Measurements from ENCODE around the gene TEX264. TPM values are rescaled to one million over a fixed set of nuclear protein-coding genes. Genes with fewer than 3 reads are reported as not detected.

Gene TEX264
- total and polyA plus RNA-seq, 2 experiments from 2014 or later = 10.0 to 13.3 TPM

GRCh38 chr3:51668756-51669155 lies 2.3 kb upstream of the TEX264 start:
- H3K9me2 ChIP-seq (ENCODE audit: insufficient read depth) = no peaks in the 10 kb centered on the region
- H3K4me3 ChIP-seq = no peak overlapping the region
- no peaks in the 10 kb centered on the region for H3K79me2 ChIP-seq (replicated peaks; ENCODE audit: insufficient read depth)
- Mint-ChIP-seq H3K27me3 (ENCODE audit: insufficient read depth, low read depth, poor library complexity) (peaks cover 21% of the 10 kb centered on the region), H3K4me3 (peak overlapping the region; percentile 15; the same call in 1 of the 3 replicates), H3K4me1 (peaks cover 38% of the 10 kb centered on the region), H3K27ac (peak overlapping the region; percentile 75), H3K9me3 (no peaks in the 10 kb centered on the region; the same call in 2 of the 3 replicates), H3K36me3 (ENCODE audit: low read depth) (no peaks in the 10 kb centered on the region; the same call in 2 of the 3 replicates)
- ATAC-seq (no peak), DNase-seq (ENCODE audit: low spot score) (no peak)
- no peaks in the 10 kb centered on the region for H4K20me1 ChIP-seq (replicated peaks; ENCODE audit: insufficient read depth)
- peaks cover 13% of the 10 kb centered on the region; the same call in 1 of the 2 replicates for H3F3A ChIP-seq (replicated peaks; ENCODE audit: low read depth)
- peaks cover 15% of the 10 kb centered on the region for H3K4me1 ChIP-seq (ENCODE audit: insufficient read depth)
- no peak for TF ChIP-seq ZNF331 (CRISPR knock-in tag; IDR thresholded peaks at IDR 0.05; ENCODE audit: low read depth)
- no peak for TF ChIP-seq EZH2phosphoT487 (IDR thresholded peaks at IDR 0.05; ENCODE audit: unreplicated experiment)
- no peak for TF ChIP-seq CREB1 (CRISPR knock-in tag; IDR thresholded peaks at IDR 0.05; ENCODE audit: low read depth)
- no peak for TF ChIP-seq ETS1 (IDR thresholded peaks at IDR 0.05)
- no peak for TF ChIP-seq POLR2AphosphoS5 (IDR thresholded peaks at IDR 0.05; ENCODE audit: low read depth)
- TF ChIP-seq REST (IDR thresholded peaks at IDR 0.05; ENCODE audit: unreplicated experiment) = no peak
- TF ChIP-seq, protein P1, sequence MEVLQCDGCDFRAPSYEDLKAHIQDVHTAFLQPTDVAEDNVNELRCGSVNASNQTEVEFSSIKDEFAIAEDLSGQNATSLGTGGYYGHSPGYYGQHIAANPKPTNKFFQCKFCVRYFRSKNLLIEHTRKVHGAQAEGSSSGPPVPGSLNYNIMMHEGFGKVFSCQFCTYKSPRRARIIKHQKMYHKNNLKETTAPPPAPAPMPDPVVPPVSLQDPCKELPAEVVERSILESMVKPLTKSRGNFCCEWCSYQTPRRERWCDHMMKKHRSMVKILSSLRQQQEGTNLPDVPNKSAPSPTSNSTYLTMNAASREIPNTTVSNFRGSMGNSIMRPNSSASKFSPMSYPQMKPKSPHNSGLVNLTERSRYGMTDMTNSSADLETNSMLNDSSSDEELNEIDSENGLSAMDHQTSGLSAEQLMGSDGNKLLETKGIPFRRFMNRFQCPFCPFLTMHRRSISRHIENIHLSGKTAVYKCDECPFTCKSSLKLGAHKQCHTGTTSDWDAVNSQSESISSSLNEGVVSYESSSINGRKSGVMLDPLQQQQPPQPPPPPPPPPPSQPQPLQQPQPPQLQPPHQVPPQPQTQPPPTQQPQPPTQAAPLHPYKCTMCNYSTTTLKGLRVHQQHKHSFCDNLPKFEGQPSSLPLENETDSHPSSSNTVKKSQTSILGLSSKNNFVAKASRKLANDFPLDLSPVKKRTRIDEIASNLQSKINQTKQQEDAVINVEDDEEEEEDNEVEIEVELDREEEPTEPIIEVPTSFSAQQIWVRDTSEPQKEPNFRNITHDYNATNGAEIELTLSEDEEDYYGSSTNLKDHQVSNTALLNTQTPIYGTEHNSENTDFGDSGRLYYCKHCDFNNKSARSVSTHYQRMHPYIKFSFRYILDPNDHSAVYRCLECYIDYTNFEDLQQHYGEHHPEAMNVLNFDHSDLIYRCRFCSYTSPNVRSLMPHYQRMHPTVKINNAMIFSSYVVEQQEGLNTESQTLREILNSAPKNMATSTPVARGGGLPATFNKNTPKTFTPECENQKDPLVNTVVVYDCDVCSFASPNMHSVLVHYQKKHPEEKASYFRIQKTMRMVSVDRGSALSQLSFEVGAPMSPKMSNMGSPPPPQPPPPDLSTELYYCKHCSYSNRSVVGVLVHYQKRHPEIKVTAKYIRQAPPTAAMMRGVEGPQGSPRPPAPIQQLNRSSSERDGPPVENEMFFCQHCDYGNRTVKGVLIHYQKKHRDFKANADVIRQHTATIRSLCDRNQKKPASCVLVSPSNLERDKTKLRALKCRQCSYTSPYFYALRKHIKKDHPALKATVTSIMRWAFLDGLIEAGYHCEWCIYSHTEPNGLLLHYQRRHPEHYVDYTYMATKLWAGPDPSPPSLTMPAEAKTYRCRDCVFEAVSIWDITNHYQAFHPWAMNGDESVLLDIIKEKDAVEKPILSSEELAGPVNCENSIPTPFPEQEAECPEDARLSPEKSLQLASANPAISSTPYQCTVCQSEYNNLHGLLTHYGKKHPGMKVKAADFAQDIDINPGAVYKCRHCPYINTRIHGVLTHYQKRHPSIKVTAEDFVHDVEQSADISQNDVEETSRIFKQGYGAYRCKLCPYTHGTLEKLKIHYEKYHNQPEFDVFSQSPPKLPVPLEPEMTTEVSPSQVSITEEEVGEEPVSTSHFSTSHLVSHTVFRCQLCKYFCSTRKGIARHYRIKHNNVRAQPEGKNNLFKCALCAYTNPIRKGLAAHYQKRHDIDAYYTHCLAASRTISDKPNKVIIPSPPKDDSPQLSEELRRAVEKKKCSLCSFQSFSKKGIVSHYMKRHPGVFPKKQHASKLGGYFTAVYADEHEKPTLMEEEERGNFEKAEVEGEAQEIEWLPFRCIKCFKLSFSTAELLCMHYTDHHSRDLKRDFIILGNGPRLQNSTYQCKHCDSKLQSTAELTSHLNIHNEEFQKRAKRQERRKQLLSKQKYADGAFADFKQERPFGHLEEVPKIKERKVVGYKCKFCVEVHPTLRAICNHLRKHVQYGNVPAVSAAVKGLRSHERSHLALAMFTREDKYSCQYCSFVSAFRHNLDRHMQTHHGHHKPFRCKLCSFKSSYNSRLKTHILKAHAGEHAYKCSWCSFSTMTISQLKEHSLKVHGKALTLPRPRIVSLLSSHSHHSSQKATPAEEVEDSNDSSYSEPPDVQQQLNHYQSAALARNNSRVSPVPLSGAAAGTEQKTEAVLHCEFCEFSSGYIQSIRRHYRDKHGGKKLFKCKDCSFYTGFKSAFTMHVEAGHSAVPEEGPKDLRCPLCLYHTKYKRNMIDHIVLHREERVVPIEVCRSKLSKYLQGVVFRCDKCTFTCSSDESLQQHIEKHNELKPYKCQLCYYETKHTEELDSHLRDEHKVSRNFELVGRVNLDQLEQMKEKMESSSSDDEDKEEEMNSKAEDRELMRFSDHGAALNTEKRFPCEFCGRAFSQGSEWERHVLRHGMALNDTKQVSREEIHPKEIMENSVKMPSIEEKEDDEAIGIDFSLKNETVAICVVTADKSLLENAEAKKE (CRISPR knock-in tag; IDR thresholded peaks at IDR 0.05) = no peak
- no peak for TF ChIP-seq JUNB (IDR thresholded peaks at IDR 0.05; ENCODE audit: unreplicated experiment)
- TF ChIP-seq ZNF114 (CRISPR knock-in tag; IDR thresholded peaks at IDR 0.05) = no peak
- TF ChIP-seq CTCF (conservative IDR thresholded peaks at IDR 0.05; ENCODE audit: low read depth in 2 of 2) = no peak
- TF ChIP-seq EZH2 (IDR thresholded peaks at IDR 0.05; ENCODE audit: low read depth, unreplicated experiment) = no peak
- no peak for TF ChIP-seq STAT1 (IDR thresholded peaks at IDR 0.05; ENCODE audit: unreplicated experiment)
- TF ChIP-seq NANOG (IDR thresholded peaks at IDR 0.05; ENCODE audit: borderline replicate concordance) = no peak
- H3K27ac ChIP-seq (ENCODE audit: low read depth) = no peak overlapping the region
- H3K27me3 ChIP-seq (ENCODE audit: insufficient read depth) = no peaks in the 10 kb centered on the region
- H3K36me3 ChIP-seq (ENCODE audit: insufficient read depth) = no peaks in the 10 kb centered on the region
- no peak overlapping the region for H2AFZ ChIP-seq
- 0 out of 2 replicates have a peak overlapping the region, but pooled peaks have one; percentile 33 for H3K4me2 ChIP-seq

All from GM23338 (cell line).